ENCODE data around the gene RPS6KA4.
A peak's percentile ranks its signal among the peaks of the same experiment; 100 is the strongest.

The RPS6KA4 gene

DNA sequence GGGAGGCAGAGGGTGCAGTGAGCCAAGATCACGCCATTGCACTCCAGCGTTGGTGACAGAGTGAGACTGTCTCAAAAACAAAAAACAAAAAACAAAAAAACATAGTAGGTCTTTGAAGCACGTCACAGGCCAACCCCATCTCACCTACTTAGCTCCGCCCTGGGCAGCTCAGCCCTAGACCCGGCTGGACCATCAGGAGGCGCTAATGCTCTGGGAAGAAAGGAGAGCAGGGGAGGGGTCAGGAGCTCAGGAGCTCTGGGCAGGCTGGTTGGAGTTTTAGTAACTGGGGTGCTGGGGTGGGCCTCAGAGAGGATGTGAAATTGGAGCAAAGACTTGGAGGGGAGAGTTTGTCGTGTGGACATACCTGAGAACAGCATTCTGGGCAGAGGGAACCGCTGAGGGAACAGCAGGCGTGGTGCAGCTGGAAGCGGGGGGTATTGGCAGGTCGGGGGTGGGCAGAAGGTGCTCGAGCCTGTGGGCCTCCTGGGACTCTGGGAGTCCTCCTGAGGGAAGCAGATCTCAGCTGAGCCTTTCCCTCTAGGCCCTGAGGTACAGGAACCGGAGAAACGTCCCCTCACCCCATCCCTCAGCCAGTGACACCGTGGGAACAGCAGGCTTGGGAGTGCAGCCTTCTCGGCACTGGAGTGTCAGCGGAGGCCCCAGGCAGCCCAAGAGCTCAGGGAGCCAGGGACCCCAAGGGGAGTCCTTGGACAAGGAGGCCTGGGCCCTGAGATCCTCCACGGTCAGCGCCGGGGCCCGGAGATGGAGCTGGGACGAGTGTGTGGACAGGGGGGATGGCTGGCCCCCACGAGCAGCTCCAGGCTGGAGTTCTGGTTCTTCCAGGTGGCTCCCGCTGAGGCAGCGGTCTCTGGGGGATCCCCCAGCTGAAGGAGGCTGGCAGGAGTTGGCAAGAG lies 2.2 kb upstream of the RPS6KA4 start:
- no peak overlapping the region for H3K4me3 ChIP-seq (replicated peaks; ENCODE audit: low read depth, low read length)
- TF ChIP-seq, protein P1, sequence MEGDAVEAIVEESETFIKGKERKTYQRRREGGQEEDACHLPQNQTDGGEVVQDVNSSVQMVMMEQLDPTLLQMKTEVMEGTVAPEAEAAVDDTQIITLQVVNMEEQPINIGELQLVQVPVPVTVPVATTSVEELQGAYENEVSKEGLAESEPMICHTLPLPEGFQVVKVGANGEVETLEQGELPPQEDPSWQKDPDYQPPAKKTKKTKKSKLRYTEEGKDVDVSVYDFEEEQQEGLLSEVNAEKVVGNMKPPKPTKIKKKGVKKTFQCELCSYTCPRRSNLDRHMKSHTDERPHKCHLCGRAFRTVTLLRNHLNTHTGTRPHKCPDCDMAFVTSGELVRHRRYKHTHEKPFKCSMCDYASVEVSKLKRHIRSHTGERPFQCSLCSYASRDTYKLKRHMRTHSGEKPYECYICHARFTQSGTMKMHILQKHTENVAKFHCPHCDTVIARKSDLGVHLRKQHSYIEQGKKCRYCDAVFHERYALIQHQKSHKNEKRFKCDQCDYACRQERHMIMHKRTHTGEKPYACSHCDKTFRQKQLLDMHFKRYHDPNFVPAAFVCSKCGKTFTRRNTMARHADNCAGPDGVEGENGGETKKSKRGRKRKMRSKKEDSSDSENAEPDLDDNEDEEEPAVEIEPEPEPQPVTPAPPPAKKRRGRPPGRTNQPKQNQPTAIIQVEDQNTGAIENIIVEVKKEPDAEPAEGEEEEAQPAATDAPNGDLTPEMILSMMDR (IDR thresholded peaks at IDR 0.05; ENCODE audit: low read depth, low read length, missing control alignments), result peak; percentile 54
- no peak for DNase-seq (ENCODE audit: extremely low read depth, low read depth)

DNA sequence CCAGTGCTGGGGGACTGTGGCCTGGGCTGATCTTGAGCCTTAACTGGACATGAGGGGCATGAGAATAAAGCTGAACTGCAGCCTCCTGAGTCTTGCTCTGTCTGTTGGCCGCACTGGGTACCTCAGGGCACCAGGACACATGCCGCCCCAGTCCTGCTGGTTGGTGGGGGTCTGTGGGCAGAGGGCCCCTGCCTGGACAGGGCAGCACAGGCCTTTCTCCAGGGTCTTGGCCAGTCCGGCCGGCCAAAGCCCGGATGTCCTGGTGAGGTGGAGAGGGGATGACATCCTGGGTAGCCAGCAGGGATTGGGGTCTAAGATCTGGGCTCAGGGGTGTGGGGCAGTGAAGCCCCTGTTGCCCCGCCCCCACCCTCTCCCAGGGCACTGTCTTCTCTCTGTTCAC lies 1.5 kb upstream of the RPS6KA4 start:
- TF ChIP-seq, protein P1 (IDR thresholded peaks at IDR 0.05; ENCODE audit: low read depth, low read length, missing control alignments), result no peak
- DNase-seq (ENCODE audit: extremely low read depth, low read depth), result no peak
- H3K4me3 ChIP-seq (replicated peaks; ENCODE audit: low read depth, low read length), result no peak overlapping the region

DNA sequence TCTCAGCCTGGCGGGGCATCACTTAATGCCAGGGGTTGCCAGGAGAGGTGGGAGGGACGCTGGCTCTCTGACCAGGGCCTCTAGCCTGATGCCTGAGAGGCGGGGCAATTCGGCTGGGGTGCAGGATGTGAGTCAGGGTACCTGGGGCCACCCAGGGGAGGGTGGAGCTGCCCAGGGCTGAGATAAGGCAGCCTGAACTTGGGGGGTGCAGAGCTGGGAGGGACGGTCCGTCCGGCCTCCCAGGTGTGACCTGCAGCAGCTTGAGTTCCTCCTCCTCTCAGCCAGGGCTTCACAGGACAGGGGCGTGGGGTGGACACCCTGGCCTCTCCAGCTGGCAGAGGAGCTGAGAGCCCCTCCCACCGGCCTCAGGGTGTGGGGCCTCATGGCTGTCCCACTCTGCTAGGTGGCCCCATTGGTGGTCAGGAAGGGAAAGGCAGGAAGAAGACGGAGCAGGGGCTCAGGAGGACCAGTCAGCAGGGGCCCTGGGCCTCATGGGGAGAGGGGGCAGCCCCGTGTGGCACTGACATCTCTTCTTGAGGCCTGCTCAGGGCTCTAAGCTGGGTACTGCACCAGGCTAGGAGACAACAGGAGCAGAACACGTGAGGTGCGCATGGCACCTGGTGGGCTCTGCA lies 942 bp upstream of the RPS6KA4 start:
- TF ChIP-seq, protein P1 (IDR thresholded peaks at IDR 0.05; ENCODE audit: low read depth, low read length, missing control alignments), result no peak
- no peak for DNase-seq (ENCODE audit: extremely low read depth, low read depth)
- H3K4me3 ChIP-seq (replicated peaks; ENCODE audit: low read depth, low read length), result peak overlapping the region; percentile 81

DNA sequence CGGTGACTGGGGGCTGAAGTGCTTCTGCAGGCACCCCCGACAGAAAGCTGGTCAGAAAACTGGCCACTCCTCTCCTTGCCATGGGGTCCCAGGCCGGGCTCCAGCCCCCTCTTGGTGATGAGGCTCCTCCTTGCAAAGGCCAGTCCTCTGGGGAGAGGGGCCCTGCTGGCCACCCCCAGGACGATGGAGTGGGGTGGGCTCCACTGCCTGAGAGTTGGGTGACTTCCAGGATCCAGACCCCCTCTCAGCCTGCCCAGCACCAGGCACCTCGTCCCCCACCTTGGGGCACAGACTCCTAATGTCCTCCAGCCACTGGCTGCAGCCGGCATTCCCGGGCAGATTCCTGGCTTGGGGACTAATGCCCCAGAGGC lies 441 bp upstream of the RPS6KA4 start:
- TF ChIP-seq, protein P1 (IDR thresholded peaks at IDR 0.05; ENCODE audit: low read depth, low read length, missing control alignments), result no peak
- no peak for DNase-seq (ENCODE audit: extremely low read depth, low read depth)
- H3K4me3 ChIP-seq (replicated peaks; ENCODE audit: low read depth, low read length), result peak overlapping the region; percentile 81

DNA sequence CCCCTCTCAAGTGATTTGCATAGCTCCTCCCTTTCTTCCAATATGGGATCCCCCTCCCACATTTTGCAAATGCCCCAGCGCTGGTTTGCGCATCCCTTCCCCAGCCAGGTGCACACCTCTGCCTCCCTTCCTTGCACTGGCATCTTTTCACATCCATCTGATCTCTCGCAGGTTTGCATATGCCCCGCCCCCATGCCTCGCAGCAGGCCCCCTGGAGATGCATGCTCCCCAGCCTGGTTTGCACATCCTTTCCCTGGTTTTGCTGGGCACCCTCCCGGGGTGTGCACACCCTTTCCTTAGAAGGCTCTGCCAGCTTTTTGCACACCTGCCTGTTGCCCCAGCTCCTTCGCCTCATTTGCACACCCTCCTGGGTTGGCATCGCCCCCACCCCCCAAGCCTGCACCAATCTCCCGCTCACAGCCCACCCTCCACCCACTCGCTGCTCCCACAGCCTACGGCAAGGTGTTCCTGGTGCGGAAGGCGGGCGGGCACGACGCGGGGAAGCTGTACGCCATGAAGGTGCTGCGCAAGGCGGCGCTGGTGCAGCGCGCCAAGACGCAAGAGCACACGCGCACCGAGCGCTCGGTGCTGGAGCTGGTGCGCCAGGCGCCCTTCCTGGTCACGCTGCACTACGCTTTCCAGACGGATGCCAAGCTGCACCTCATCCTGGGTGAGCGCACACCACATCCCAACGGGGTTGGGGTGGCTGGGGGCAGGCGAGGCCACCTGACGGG lies 917 bp downstream of the RPS6KA4 start:
- TF ChIP-seq, protein P1 (IDR thresholded peaks at IDR 0.05; ENCODE audit: low read depth, low read length, missing control alignments), result no peak
- peak overlapping the region; percentile 81 for H3K4me3 ChIP-seq (replicated peaks; ENCODE audit: low read depth, low read length)
- no peak for DNase-seq (ENCODE audit: extremely low read depth, low read depth)

DNA sequence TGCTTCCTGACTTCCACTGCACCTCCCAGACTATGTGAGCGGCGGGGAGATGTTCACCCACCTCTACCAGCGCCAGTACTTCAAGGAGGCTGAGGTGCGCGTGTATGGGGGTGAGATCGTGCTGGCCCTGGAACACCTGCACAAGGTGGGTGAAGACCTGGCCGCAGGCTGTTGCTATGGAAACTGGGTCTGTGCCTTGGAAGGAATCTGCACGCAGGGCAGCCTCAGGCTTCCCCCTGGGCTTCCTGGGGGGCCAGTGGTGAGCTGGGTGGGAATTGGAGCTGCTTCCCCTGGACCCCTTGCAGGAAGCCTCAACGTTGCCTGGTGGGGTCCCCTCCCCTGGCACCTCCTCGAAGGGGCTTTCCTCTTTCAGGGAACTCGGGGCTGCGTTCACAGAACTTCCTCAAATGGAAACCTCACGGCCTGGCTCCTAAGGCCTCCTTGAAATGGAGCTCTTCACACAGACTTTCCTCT lies 1.5 kb downstream of the RPS6KA4 start:
- no peak for DNase-seq (ENCODE audit: extremely low read depth, low read depth)
- no peak overlapping the region for H3K4me3 ChIP-seq (replicated peaks; ENCODE audit: low read depth, low read length)
- TF ChIP-seq, protein P1 (IDR thresholded peaks at IDR 0.05; ENCODE audit: low read depth, low read length, missing control alignments), result no peak

All from HFF-Myc (cell line).